Natural killer cell (primary cell): ENCODE measurements around the gene ZNF32. TPM values are rescaled to one million over a fixed set of nuclear protein-coding genes. Genes with fewer than 3 reads are reported as not detected.

Experiments used
- ATAC-seq, 3 donors: fragments of 150-1000 bp in 2 of 3; fragments of 200-7000 bp in 1 of 3; cut with Tn5 transposase; 1 replicate in 1 of 3; 2 replicates in 2 of 3; pipeline ENCODE4 v1.10.0; 2021; ENCODE audit warnings: mild to moderate bottlenecking in 2 of 3, moderate library complexity in 2 of 3
- DNase-seq, 2 donors: peaks; one replicate each; pipeline versions ENCODE4 v3.0.0 to v3.0.0-alpha.2; 2013 to 2021; ENCODE audit warnings: mixed read lengths in 1 of 2
- H3K27ac ChIP-seq: one replicate; pipeline ENCODE4 v1.5.1; 2013; ENCODE audit warnings: mild to moderate bottlenecking, low read length
- H3K27me3 ChIP-seq: one replicate; pipeline ENCODE4 v1.6.1; 2013; ENCODE audit warnings: low read length; ENCODE audit not compliant: control insufficient read depth, insufficient read depth
- H3K36me3 ChIP-seq: one replicate; pipeline ENCODE4 v1.6.1; 2013; ENCODE audit warnings: low read length; ENCODE audit not compliant: control insufficient read depth, insufficient read depth
- H3K4me1 ChIP-seq: one replicate; pipeline ENCODE4 v1.6.1; 2013; ENCODE audit warnings: low read length; ENCODE audit not compliant: control insufficient read depth, insufficient read depth
- H3K4me3 ChIP-seq: one replicate; pipeline ENCODE4 v1.5.1; 2013; ENCODE audit warnings: low read length
- H3K9me3 ChIP-seq: one replicate; pipeline ENCODE4 v1.6.1; 2013; ENCODE audit warnings: low read length; ENCODE audit not compliant: control insufficient read depth, insufficient read depth
- H3K27ac Mint-ChIP-seq, 2 donors: one replicate each; pipeline ENCODE4 v1.8.0; 2022; ENCODE audit warnings: mild to moderate bottlenecking in 2 of 2, mixed read lengths in 2 of 2, moderate library complexity in 1 of 2
- H3K27me3 Mint-ChIP-seq, 2 donors: one replicate each; pipeline ENCODE4 v1.8.0; 2022; ENCODE audit warnings: low read depth in 2 of 2, mixed read lengths in 2 of 2
- H3K36me3 Mint-ChIP-seq: one replicate; pipeline ENCODE4 v1.8.0; 2022; ENCODE audit warnings: mixed read lengths
- H3K4me1 Mint-ChIP-seq, 2 donors: one replicate each; pipeline ENCODE4 v1.8.0; 2022; ENCODE audit warnings: mixed read lengths in 2 of 2
- H3K4me3 Mint-ChIP-seq: one replicate; pipeline ENCODE4 v1.8.0; 2022; ENCODE audit warnings: mild to moderate bottlenecking, moderate library complexity, mixed read lengths
- H3K9me3 Mint-ChIP-seq, 2 donors: one replicate each; pipeline ENCODE4 v1.8.0; 2022; ENCODE audit warnings: mixed read lengths in 2 of 2
- WGBS: methylation state at CpG from one replicate; pipeline ENCODE4 v1.1.7; 2013; ENCODE audit warnings: missing lambda C conversion rate; ENCODE audit not compliant: insufficient coverage; 5-methylcytosine and 5-hydroxymethylcytosine counted together
- intact Hi-C: fragments of 100-400 bp; cut with micrococcal nuclease; formaldehyde crosslinking; loops from one replicate; pipeline ENCODE4 v1.14.2; 2022
- total RNA-seq, 4 donors: library from RNA; stranded (reverse); fragments of 120-200 nt in 1 of 4; gene quantifications; one replicate each; pipeline versions ENCODE4 v1.2.3 to v1.2.4, GENCODE V29; 2013 to 2022
- TF ChIP-seq, protein P1 (sequence below): fragments of 200-600 bp; IDR thresholded peaks from one replicate; pipeline ENCODE4 v1.8.0; 2022; ENCODE audit warnings: antibody characterized with exemption

The ZNF32 gene
- total RNA-seq, 3 donors from 2014 or later (not counting 1 experiment from before 2014, with no cell fraction given): 19.1 to 28.9 (median 26.2) TPM

DNA sequence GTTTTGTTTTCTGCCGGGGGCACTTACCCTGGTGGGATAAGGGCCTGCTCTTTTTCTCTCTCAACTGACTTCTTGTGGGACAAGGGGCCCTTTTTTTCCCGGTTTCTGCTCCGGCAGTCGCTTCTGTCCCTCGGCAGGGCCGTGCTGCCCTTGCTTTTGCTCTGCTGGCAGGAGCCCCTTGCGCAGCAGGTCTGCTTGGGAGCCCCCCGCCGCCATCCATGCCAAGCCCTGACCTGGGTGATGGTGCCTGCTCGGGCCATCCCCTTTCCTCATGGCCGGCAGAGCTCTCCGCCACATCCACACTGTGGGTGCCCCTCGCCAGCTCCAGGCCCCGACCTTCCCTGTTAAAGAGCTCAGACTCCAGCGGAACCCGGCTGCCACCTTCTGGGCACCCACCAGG is 47.0 kb upstream of the ZNF32 start:
- no peaks in the 10 kb centered on the region for H3K36me3 ChIP-seq
- H3K9me3 ChIP-seq: no peaks in the 10 kb centered on the region
- peaks cover 6% of the 10 kb centered on the region for H3K4me1 ChIP-seq
- intact Hi-C loops: no loop called here
- H3K4me3 ChIP-seq: no peak overlapping the region
- WGBS: 91% methylated on average over 16 of the region's 16 CpGs
- DNase-seq (no peak), ATAC-seq (no peak)
- no peaks in the 10 kb centered on the region for H3K27me3 ChIP-seq
- Mint-ChIP-seq H3K27me3 (peaks cover 7 to 22% of the 10 kb centered on the region in 2 donors), H3K27ac (no peak overlapping the region), H3K36me3 (no peaks in the 10 kb centered on the region), H3K9me3 (no peaks in the 10 kb centered on the region), H3K4me3 (no peak overlapping the region), H3K4me1 (no peaks in the 10 kb centered on the region)
- H3K27ac ChIP-seq: no peak overlapping the region
- TF ChIP-seq, protein P1, sequence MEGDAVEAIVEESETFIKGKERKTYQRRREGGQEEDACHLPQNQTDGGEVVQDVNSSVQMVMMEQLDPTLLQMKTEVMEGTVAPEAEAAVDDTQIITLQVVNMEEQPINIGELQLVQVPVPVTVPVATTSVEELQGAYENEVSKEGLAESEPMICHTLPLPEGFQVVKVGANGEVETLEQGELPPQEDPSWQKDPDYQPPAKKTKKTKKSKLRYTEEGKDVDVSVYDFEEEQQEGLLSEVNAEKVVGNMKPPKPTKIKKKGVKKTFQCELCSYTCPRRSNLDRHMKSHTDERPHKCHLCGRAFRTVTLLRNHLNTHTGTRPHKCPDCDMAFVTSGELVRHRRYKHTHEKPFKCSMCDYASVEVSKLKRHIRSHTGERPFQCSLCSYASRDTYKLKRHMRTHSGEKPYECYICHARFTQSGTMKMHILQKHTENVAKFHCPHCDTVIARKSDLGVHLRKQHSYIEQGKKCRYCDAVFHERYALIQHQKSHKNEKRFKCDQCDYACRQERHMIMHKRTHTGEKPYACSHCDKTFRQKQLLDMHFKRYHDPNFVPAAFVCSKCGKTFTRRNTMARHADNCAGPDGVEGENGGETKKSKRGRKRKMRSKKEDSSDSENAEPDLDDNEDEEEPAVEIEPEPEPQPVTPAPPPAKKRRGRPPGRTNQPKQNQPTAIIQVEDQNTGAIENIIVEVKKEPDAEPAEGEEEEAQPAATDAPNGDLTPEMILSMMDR: no peak

DNA sequence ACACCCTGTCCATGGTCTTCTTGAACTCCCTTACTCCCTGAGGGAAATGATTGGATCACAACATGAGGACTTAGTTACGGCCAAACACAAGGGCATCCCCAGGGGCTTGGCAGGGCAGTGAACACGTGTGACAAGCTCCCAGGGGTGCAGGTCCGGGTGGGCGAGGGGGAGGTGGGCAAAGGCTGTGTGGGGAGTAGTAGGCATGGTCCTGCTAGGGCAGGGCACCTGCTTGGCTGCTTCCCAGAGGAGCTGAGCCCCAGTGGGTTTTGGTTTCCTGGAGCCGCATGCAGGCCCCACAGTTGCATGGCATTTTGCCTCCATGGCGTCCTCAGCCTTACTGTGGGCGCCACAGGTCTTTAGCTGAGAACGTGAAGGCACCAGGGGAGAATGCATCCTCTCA is 46.6 kb upstream of the ZNF32 start:
- H3K4me1 ChIP-seq: peaks cover 9% of the 10 kb centered on the region
- H3K4me1 Mint-ChIP-seq: peaks cover 3% of the 10 kb centered on the region in 2 donors
- H3K9me3 Mint-ChIP-seq: no peaks in the 10 kb centered on the region
- ATAC-seq: no peak
- no peaks in the 10 kb centered on the region for H3K9me3 ChIP-seq
- DNase-seq: no peak
- TF ChIP-seq, protein P1: no peak
- 76% methylated on average over 8 of the region's 8 CpGs for WGBS
- H3K27ac ChIP-seq: no peak overlapping the region
- H3K4me3 ChIP-seq: no peak overlapping the region
- no peak overlapping the region for H3K4me3 Mint-ChIP-seq
- no peak overlapping the region for H3K27ac Mint-ChIP-seq
- no peaks in the 10 kb centered on the region for H3K36me3 ChIP-seq
- H3K27me3 ChIP-seq: no peaks in the 10 kb centered on the region
- no peaks in the 10 kb centered on the region for H3K36me3 Mint-ChIP-seq
- peaks cover 7 to 22% of the 10 kb centered on the region in 2 donors for H3K27me3 Mint-ChIP-seq
- intact Hi-C loops: no loop called here

DNA sequence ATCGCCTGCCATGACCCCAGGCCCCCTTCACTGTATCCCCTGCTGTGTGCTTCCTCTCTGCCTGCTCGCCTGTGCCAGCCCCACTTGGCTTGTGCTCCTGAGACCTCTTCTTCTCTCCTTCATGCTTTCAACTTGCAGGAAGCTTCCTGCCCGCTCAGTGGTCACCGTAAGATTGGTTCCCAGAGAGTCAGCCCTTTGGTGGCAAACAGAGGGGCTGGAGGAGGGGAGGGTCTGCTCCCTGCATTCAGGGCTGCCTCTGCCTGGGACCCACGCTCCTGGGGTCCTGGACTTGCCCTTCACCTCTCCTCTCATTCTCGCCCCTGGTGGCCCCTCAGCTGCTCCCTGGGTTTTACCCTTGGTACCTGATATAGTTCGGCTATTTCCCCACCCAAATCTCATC is 45.8 kb upstream of the ZNF32 start:
- no peaks in the 10 kb centered on the region for H3K36me3 Mint-ChIP-seq
- H3K9me3 Mint-ChIP-seq: no peaks in the 10 kb centered on the region
- H3K4me3 Mint-ChIP-seq: no peak overlapping the region
- H3K27me3 ChIP-seq: no peaks in the 10 kb centered on the region
- no peak overlapping the region for H3K4me3 ChIP-seq
- no peaks in the 10 kb centered on the region for H3K36me3 ChIP-seq
- WGBS: 87% methylated on average over 6 of the region's 7 CpGs
- no peak overlapping the region for H3K27ac ChIP-seq
- peaks cover 10 to 11% of the 10 kb centered on the region in 2 donors for H3K4me1 Mint-ChIP-seq
- intact Hi-C loops: loop anchor here (5.0 kb wide), 2 partner anchors 348 to 618 kb away; no protein-coding TSS in a partner anchor
- TF ChIP-seq, protein P1: no peak
- peaks cover 7 to 22% of the 10 kb centered on the region in 2 donors for H3K27me3 Mint-ChIP-seq
- DNase-seq (no peak), ATAC-seq (no peak)
- H3K9me3 ChIP-seq: no peaks in the 10 kb centered on the region
- H3K4me1 ChIP-seq: peaks cover 14% of the 10 kb centered on the region
- no peak overlapping the region for H3K27ac Mint-ChIP-seq

DNA sequence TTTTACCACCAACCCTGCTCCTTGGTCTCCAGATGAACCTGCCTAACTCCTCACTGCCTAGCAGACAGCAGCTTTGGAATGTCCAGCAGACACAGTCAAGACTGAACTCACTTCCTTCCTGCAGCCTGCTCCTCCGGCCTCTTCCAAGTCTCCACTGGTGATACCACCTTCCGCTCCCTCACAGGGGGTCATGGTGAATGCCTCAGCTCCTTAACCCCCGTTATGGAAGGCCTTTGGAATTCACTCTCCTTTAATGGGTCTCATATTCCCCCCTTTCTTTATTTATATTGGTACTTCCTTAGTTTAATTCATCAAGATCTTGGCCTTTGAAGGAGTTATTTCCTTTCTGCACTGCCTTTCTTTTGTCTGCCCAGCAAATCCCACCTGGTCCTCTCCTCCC is 44.9 kb upstream of the ZNF32 start:
- no peaks in the 10 kb centered on the region for H3K27me3 ChIP-seq
- DNase-seq (no peak), ATAC-seq (no peak)
- H3K9me3 Mint-ChIP-seq: no peaks in the 10 kb centered on the region
- H3K27ac ChIP-seq: no peak overlapping the region
- intact Hi-C loops: loop anchor here (5.0 kb wide), 2 partner anchors 349 to 619 kb away; no protein-coding TSS in a partner anchor
- 88% methylated on average over 3 of the region's 3 CpGs for WGBS
- peaks cover 7 to 22% of the 10 kb centered on the region in 2 donors for H3K27me3 Mint-ChIP-seq
- H3K36me3 ChIP-seq: no peaks in the 10 kb centered on the region
- no peaks in the 10 kb centered on the region for H3K36me3 Mint-ChIP-seq
- H3K9me3 ChIP-seq: no peaks in the 10 kb centered on the region
- H3K4me3 ChIP-seq: no peak overlapping the region
- H3K4me1 Mint-ChIP-seq: peaks cover 10 to 19% of the 10 kb centered on the region in 2 donors
- no peak overlapping the region for H3K27ac Mint-ChIP-seq
- H3K4me1 ChIP-seq: peaks cover 18% of the 10 kb centered on the region
- TF ChIP-seq, protein P1: no peak
- H3K4me3 Mint-ChIP-seq: no peak overlapping the region
